Activated CD8-positive, alpha-beta T cell treated with anti-CD3 and anti-CD28 coated beads, Interleukin-2, amount 10 ng/mL, durations not matched to agents 7 days and 5 days (primary cell): ENCODE results near the gene TPD52L1. TPM values are rescaled to one million over a fixed set of nuclear protein-coding genes. Genes with fewer than 3 reads are reported as not detected.

ENCODE experiments used
- ATAC-seq: fragments of 150-1000 bp; cut with Tn5 transposase; one replicate; pipeline ENCODE4 v1.10.0; 2021; ENCODE audit warnings: moderate library complexity
- CTCF ChIA-PET: fragments of 350-600 bp; sonication (Branson Sonifier 250); formaldehyde crosslinking; loops from one replicate; lab custom pipeline; 2021; ENCODE audit warnings: antibody characterized with exemption; lab: Charles Lee
- POLR2A ChIA-PET: fragments of 350-600 bp; sonication (Branson Sonifier 250); formaldehyde crosslinking; loops from one replicate; lab custom pipeline; 2021; ENCODE audit warnings: antibody characterized with exemption; lab: Charles Lee
- DNase-seq: peaks from one replicate; pipeline ENCODE4 v3.0.0-alpha.2; 2020
- H3K27ac Mint-ChIP-seq: one replicate; pipeline ENCODE4 v1.8.0; 2021; ENCODE audit warnings: mild to moderate bottlenecking, mixed read lengths
- H3K27me3 Mint-ChIP-seq: one replicate; pipeline ENCODE4 v1.8.0; 2021; ENCODE audit warnings: low read depth, mixed read lengths
- H3K36me3 Mint-ChIP-seq: one replicate; pipeline ENCODE4 v1.8.0; 2021; ENCODE audit warnings: low read depth, mixed read lengths
- H3K4me1 Mint-ChIP-seq: one replicate; pipeline ENCODE4 v1.8.0; 2021; ENCODE audit warnings: low read depth, mixed read lengths
- H3K4me3 Mint-ChIP-seq: one replicate; pipeline ENCODE4 v1.8.0; 2021; ENCODE audit warnings: mild to moderate bottlenecking, mixed read lengths
- H3K9me3 Mint-ChIP-seq: one replicate; pipeline ENCODE4 v1.8.0; 2022; ENCODE audit warnings: mixed read lengths; ENCODE audit not compliant: insufficient read depth
- total RNA-seq, 2 experiments: library from RNA; stranded (reverse); gene quantifications; one replicate each; pipeline ENCODE4 v1.2.3, GENCODE V29; 2021

TPD52L1 gene
- total RNA-seq, 2 experiments from 2014 or later, result not detected

DNA sequence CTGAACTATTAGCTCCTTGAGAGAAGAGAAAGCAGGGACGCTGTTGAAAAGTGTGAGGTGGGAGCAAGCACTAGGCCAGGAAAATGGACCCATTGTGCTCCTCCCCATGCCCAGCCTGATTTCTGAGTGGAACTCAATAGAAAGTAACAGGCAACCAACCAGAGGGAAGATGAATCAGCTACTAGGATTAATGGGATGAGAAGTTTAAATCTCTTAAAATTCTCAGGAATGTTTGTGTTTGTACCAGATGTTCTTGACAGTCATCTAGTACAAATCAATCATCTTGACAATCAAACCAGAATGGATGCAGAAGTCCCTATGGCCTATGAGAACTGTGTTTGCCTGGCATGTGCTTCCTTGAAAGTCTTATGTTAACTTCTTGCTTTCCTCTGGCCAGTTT is 99.3 kb downstream of the TPD52L1 start:
- ChIA-PET POLR2A (no interaction called here), CTCF (no interaction called here)
- Mint-ChIP-seq H3K9me3 (no peaks in the 10 kb centered on the region), H3K27ac (no peak overlapping the region), H3K27me3 (peaks cover 3% of the 10 kb centered on the region), H3K36me3 (no peaks in the 10 kb centered on the region), H3K4me3 (no peak overlapping the region), H3K4me1 (no peaks in the 10 kb centered on the region)
- no peak for DNase-seq
- no peak for ATAC-seq

DNA sequence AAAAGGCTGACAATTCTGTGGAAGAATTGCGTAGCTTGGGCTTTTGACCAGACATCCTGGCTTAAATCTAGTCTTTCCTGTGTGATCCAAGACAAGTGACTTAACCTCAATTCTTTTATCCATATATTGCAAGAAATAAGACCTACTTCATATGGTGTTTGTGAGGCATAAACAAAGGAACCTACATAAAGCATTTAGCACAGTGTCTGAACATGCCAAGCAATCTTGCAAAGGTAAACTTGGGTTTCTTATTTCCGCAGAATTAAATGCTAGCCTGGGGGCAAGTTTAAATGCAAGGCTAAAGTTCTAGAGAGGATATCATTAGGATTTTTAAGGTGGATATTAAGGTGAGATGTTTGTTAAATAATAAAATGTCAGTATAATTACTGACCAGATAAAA is 100.3 kb downstream of the TPD52L1 start:
- POLR2A ChIA-PET, result no interaction called here
- ATAC-seq (no peak), DNase-seq (no peak)
- H3K36me3 Mint-ChIP-seq, result no peaks in the 10 kb centered on the region
- no peak overlapping the region for H3K4me3 Mint-ChIP-seq
- H3K27ac Mint-ChIP-seq, result no peak overlapping the region
- peaks cover 3% of the 10 kb centered on the region for H3K27me3 Mint-ChIP-seq
- CTCF ChIA-PET, result no interaction called here
- no peaks in the 10 kb centered on the region for H3K9me3 Mint-ChIP-seq
- no peaks in the 10 kb centered on the region for H3K4me1 Mint-ChIP-seq

DNA sequence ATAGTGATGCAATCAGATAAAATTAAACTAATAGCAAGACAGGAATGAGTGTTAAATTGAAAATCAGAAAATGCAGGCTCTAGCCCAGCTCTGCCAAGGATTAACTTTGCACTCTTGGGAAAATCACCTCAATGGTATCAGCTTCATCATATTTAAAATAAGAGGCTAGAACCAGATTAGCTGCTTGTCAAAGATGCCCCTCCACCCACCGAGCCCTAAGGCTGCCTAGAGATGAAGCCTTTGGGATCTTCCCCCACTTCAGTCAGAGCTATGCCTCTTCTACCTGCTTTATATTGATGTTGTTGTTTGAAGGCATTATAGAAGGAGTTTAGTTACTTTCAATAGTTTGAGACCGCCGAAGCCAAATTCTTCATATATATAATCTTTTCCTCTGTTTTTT is 100.7 kb downstream of the TPD52L1 start:
- Mint-ChIP-seq H3K27me3 (peaks cover 3% of the 10 kb centered on the region), H3K36me3 (no peaks in the 10 kb centered on the region), H3K27ac (no peak overlapping the region), H3K4me3 (no peak overlapping the region), H3K4me1 (no peaks in the 10 kb centered on the region), H3K9me3 (no peaks in the 10 kb centered on the region)
- no peak for ATAC-seq
- no peak for DNase-seq
- ChIA-PET CTCF (no interaction called here), POLR2A (no interaction called here)

DNA sequence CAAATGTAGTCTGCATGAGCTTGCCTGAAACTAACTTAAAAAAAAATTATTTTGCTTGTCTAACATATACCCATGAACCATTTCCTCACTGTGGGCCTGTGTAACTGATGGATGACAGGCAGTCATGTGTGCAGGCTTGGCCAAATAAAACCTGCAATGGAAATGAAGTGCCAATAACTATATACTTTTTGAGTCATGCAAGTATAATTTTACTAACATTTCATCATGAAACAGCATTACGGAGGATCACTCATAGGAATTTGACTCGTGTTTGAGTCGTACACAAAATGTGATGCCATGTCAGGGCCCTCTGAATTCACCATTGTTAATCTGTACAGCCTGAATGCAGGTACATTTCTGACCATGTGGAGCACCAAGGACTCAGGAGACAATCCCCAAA is 101.6 kb downstream of the TPD52L1 start:
- Mint-ChIP-seq H3K4me1 (no peaks in the 10 kb centered on the region), H3K9me3 (no peaks in the 10 kb centered on the region), H3K36me3 (no peaks in the 10 kb centered on the region), H3K27me3 (peaks cover 3% of the 10 kb centered on the region), H3K27ac (no peak overlapping the region), H3K4me3 (no peak overlapping the region)
- no peak for DNase-seq
- ATAC-seq, result no peak
- ChIA-PET CTCF (no interaction called here), POLR2A (no interaction called here)

DNA sequence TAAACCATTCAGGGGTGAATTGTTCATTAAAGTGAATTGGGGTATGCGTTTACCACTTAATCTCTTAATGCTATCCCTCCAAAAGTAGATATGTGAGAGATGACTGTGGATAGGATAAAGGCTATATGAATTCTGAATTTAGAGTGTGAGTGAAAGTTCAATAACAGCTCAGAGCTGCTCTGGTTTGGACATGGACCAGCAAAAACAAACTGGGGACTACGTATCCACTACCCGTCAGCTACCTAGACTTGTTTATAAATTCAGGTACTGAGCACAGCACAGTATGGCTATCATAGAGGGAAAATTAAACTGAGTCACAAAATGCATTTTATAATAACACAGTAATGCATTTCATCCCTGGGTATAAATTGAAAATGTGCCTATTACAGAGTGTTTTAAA is 103.8 kb downstream of the TPD52L1 start:
- Mint-ChIP-seq H3K4me1 (no peaks in the 10 kb centered on the region), H3K36me3 (no peaks in the 10 kb centered on the region), H3K27ac (no peak overlapping the region), H3K27me3 (peaks cover 3% of the 10 kb centered on the region), H3K4me3 (no peak overlapping the region), H3K9me3 (no peaks in the 10 kb centered on the region)
- no peak for DNase-seq
- POLR2A ChIA-PET, result no interaction called here
- no peak for ATAC-seq
- CTCF ChIA-PET, result no interaction called here

DNA sequence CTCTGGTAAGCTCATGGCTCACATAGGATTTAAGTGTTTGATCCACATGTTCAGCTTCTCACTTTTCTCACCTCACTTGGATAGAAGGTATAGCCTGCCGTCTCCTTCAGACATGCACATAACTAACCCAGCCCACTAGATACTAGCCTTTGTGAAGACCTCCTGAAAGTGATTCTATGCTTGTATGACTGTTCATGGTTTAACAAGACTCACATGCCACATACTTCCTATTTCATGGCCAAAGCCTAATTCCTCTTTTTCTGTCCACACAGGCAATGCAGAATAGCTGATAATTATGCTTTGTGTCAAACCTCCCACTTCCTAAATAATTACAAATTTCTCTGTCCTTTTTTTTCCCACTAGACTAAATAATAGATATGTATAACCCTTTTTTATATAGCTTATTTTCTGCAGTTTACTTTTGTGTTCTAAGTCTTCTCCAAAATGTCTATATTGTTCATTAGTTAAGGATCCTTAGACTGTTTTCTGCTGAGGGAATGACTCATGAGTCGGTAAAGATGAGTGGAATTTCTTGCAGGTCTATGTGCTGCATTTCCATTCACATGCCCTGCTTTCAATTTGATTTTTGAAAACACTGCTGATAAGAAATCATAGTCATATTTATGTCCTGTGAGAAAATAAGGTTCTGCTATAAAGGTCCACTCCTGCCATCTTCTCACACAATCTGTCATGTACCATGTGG is 105.2 kb downstream of the TPD52L1 start:
- Mint-ChIP-seq H3K36me3 (no peaks in the 10 kb centered on the region), H3K27ac (no peak overlapping the region), H3K9me3 (no peaks in the 10 kb centered on the region), H3K4me3 (no peak overlapping the region), H3K4me1 (no peaks in the 10 kb centered on the region), H3K27me3 (no peaks in the 10 kb centered on the region)
- no peak for ATAC-seq
- CTCF ChIA-PET, result no interaction called here
- POLR2A ChIA-PET, result no interaction called here
- DNase-seq, result no peak

DNA sequence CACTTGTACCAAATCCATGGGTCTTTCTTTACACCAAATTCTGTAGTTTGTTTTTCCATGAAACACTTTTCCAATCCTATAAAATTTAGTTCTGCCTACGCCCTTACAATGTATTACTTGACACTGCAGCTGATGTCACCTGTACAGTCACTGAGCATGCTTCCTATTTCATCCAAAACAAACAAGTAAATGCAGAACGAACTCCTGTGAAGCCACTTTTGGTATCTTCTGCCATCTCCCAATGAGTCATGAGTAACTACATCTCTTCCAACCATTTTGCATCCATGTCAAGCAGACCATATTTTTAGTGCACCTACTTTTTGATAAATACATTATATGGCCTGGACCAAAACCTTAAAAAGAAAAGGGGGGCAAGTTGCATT is 105.8 kb downstream of the TPD52L1 start:
- Mint-ChIP-seq H3K4me3 (no peak overlapping the region), H3K9me3 (no peaks in the 10 kb centered on the region), H3K27ac (no peak overlapping the region), H3K4me1 (no peaks in the 10 kb centered on the region), H3K27me3 (no peaks in the 10 kb centered on the region), H3K36me3 (no peaks in the 10 kb centered on the region)
- CTCF ChIA-PET, result no interaction called here
- no peak for DNase-seq
- no peak for ATAC-seq
- POLR2A ChIA-PET, result no interaction called here

DNA sequence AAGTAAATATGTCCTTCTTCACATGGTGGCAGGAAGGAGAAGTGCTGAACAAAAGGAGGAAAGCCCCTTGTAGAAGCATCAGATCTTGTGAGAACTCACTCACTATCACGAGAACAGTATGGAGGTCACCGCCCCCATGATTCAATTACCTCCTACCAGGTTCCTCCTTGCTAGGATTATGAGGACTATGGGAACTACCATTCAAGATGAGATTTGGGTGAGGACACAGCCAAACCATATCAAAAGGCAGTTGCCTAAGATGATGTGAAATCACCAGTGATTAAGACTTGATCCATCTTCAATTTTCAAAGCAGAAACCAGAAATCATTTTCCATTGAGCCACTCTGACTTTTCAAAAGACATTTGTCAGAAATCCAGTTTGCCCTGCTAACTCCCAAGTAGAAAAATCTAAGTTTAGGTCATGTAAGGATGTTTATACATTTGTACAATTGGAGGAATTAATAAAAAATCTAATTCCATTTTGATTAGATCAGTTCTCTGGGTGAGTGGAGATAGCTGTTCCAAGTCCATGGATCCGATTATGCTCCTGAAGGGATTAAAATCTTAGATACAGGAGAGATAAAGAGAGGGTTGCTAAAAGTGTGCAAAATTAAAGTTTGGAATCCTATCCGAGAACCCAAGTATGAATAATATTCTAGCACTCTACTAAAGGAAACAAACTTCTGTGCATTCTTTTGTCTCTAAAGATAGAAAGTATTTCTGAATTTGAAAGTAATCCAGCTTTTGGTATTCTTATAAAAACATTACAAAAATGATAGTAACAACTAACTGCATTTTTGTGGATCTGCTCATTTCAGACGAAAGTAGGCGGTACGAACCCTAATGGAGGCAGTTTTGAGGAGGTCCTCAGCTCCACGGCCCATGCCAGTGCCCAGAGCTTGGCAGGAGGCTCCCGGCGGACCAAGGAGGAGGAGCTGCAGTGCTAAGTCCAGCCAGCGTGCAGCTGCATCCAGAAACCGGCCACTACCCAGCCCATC is 108.7 kb downstream of the TPD52L1 start:
- no peak for ATAC-seq
- no peaks in the 10 kb centered on the region for H3K36me3 Mint-ChIP-seq
- ChIA-PET CTCF (no interaction called here), POLR2A (no interaction called here)
- DNase-seq, result no peak
- H3K9me3 Mint-ChIP-seq, result no peaks in the 10 kb centered on the region
- no peaks in the 10 kb centered on the region for H3K4me1 Mint-ChIP-seq
- no peak overlapping the region for H3K4me3 Mint-ChIP-seq
- H3K27me3 Mint-ChIP-seq, result no peaks in the 10 kb centered on the region
- no peak overlapping the region for H3K27ac Mint-ChIP-seq

DNA sequence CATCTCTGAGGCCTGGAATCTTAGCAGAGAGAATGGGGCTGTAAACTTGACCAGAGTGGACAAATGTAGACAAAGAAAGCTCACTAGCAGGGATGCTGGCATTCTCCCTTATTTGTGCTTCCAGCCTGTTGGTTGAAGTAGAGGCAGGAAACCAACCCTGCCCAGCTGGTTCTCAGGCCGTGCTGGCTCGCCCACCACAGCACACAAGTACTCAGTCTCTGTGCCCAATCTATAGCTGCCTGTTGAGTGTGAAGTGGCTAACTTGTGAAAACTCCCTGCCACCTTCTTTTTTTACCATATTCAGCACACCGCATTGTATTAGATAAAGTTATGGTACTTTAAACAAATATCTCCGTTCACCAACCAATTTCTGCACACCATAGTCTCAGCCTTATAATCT is 110.9 kb downstream of the TPD52L1 start:
- no peaks in the 10 kb centered on the region for H3K9me3 Mint-ChIP-seq
- H3K4me1 Mint-ChIP-seq, result no peaks in the 10 kb centered on the region
- ChIA-PET CTCF (no interaction called here), POLR2A (no interaction called here)
- no peak overlapping the region for H3K27ac Mint-ChIP-seq
- DNase-seq (no peak), ATAC-seq (no peak)
- no peaks in the 10 kb centered on the region for H3K27me3 Mint-ChIP-seq
- H3K36me3 Mint-ChIP-seq, result no peaks in the 10 kb centered on the region
- H3K4me3 Mint-ChIP-seq, result no peak overlapping the region

DNA sequence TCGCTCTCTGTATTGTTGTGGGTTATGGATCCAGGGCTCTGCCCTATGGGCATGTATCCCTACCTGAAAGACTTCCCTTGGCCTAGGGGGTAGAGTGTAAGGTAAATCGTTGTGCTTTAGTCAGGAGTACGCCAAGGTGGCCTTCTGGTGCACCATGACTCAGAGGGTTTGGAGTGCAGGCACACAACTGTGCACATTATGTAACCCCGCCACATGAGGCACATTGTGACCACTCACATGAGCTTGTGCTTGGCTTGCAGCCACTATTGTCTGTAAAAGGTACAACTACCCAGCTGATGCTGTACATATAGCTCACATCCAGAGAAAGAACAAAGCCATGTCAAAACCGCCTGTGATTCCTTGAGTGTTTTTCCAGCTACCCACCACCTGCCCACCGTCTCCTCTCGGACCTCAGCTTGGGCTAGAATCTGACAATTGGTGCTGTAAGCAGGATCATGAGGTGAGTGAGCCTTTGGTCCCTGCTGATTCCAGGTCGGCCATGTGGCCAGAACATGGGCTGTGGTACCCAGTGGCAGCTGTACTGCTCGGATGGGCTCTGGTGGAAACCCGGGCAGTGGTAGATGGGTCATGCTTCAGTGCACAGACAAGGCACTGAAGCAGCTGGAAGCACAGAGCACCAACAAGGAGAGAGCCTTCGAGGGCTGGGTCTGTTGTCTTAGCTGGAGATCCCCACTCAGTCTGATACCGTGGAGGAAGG is 114.4 kb downstream of the TPD52L1 start:
- Mint-ChIP-seq H3K27me3 (no peaks in the 10 kb centered on the region), H3K27ac (no peak overlapping the region), H3K9me3 (no peaks in the 10 kb centered on the region), H3K4me1 (no peaks in the 10 kb centered on the region), H3K36me3 (peaks cover 16% of the 10 kb centered on the region), H3K4me3 (no peak overlapping the region)
- ATAC-seq, result no peak
- no peak for DNase-seq
- CTCF ChIA-PET, result no interaction called here
- POLR2A ChIA-PET, result interaction anchor here (1.2 kb wide), 1 partner anchor 22 kb away, joined by 3 read pairs; no protein-coding TSS in a partner anchor

DNA sequence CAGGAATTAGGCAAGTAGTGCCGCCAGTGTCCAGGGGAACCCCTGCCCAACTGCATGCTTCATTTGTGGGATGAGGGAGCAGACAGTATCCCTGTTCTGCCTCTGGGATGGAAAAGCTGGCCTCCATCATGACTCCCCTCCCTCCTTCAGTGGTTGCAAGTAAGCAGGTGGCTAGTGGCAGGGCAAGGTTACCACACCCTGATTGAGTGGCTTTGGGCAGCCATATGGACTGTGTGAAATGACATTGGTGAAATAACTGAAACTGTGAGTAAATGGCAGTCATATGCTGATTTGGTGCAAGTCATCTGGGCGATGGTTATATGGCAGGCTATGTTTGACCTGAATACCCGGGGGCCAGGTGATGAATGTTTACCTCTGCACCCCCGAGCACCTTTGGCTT is 115.2 kb downstream of the TPD52L1 start:
- no peak for DNase-seq
- H3K9me3 Mint-ChIP-seq, result no peaks in the 10 kb centered on the region
- ATAC-seq, result no peak
- H3K27ac Mint-ChIP-seq, result no peak overlapping the region
- no peaks in the 10 kb centered on the region for H3K4me1 Mint-ChIP-seq
- no peak overlapping the region for H3K4me3 Mint-ChIP-seq
- CTCF ChIA-PET, result no interaction called here
- POLR2A ChIA-PET, result interaction anchor here (1.2 kb wide), 1 partner anchor 23 kb away, joined by 3 read pairs; no protein-coding TSS in a partner anchor
- peaks cover 24% of the 10 kb centered on the region for H3K36me3 Mint-ChIP-seq
- no peaks in the 10 kb centered on the region for H3K27me3 Mint-ChIP-seq
